Caki2 (cell line): ENCODE results near the gene NANS. TPM values are rescaled to one million over a fixed set of nuclear protein-coding genes. Genes with fewer than 3 reads are reported as not detected.
"Not testable (repeated sequence)": the region's sequence is repeated elsewhere in the genome, so short reads cannot be mapped to it uniquely, and the experiment has no call there.

ENCODE experiments used
- DNase-seq: peaks from one replicate; pipeline ENCODE4 v3.0.0-alpha.2; 2015; ENCODE audit warnings: low read depth
- in situ Hi-C: cut with HindIII; loops from 2 replicates; pipeline ENCODE4 v1.10.0; 2016; ENCODE audit warnings: low sequenced_read_pairs, low pct_unique_long_range_greater_than_20kb, mixed read lengths
- total RNA-seq: library from RNA; depleted of rRNA; stranded (reverse); fragments of >200 nt; shearing (Covaris generic); gene quantifications from 2 replicates; pipeline ENCODE4 v1.2.3, GENCODE V29; 2014; ENCODE audit warnings: low replicate concordance; rRNA removed

Gene NANS
- total RNA-seq, 1 experiment from 2014 or later: 60.8 TPM

DNA sequence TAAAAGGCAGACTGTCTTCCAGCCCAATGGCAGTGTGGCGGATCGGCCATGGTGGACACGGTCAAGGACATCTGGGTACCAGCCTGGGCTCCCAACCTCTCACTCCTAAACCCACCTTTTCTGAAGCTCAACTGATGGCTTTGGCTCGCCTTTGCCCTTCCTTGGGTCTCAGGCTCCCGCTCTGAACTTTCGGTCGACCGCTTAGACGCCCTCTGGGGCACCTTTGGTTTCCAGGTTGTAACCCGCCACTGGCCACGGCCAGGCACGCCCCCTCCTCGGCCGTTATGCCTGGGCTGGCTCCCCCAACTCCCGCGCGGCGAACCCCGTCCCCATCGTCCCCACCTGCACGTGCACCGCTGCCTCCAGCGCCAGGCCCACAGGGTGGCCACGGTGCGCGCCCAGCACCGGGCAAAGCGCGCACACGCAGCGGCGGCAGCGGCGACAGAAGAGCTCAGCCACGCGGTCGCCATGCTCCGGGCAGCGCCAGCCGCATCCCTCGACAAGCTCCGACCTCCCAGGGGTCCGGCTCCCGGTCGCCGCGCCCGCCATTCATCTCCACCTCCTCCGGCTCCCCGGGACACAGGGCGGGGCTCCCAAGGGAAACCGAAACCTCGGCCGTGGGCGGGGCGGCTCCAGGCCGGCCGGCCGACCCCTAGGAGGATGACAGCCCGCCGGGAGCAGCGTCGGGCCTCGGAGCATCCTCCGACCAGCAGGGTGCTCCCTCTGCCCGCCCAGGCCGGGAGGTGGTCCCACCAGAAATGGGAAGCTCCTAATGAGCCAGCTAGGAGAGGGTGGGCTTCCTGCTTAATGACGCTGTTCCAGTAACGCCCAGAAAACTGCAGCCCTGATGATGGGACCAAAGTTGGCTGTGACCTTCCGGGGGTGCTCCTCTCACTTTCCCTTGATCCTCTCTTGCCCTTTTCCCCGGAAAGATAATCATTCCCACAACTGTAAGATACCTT is 62.4 kb downstream of the NANS start, which contains the start of gene TRIM14:
TRIM14 (minus strand) TSS at position 583 of the 962 bp plus-strand sequence; CDS start at position 549, 34 bp downstream.
- in situ Hi-C loops: no loop called here
- peak; percentile 72 for DNase-seq

GRCh38 chr9:98120476-98120875 is 63.9 kb downstream of the NANS start:
- in situ Hi-C loops: no loop called here
- DNase-seq: no peak

DNA sequence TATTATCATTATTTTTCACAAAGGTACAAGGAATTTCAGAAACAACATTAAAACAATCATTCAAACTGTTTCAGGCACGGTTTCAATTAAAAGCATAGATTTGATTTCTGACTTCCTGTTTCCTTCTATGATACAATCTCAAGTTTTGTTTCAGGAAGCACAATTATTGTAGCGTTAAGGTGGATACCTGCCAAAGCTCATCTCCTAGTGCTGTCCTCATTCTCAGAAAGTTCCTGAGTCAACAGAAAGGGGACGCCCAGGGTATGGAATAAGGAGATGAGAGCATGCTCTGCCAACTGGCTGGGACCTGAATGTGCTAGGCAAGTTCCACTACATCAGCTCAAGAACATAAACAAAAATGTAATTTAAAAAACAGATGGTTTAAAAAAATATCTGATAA is 64.5 kb downstream of the NANS start:
- DNase-seq: peak; percentile 6
- in situ Hi-C loops: no loop called here

- in situ Hi-C loops, DNase-seq: not testable (repeated sequence)
Measured at GRCh38 chr9:98124091-98124490, 67.6 kb downstream of the NANS start.

GRCh38 chr9:98124637-98125426 is 68.3 kb downstream of the NANS start:
- in situ Hi-C loops: no loop called here
- no peak for DNase-seq

- no peak for DNase-seq
- in situ Hi-C loops: no loop called here
Measured at GRCh38 chr9:98127226-98127625, 70.7 kb downstream of the NANS start.

GRCh38 chr9:98128316-98128715 is 71.8 kb downstream of the NANS start:
- in situ Hi-C loops: no loop called here
- no peak for DNase-seq

DNA sequence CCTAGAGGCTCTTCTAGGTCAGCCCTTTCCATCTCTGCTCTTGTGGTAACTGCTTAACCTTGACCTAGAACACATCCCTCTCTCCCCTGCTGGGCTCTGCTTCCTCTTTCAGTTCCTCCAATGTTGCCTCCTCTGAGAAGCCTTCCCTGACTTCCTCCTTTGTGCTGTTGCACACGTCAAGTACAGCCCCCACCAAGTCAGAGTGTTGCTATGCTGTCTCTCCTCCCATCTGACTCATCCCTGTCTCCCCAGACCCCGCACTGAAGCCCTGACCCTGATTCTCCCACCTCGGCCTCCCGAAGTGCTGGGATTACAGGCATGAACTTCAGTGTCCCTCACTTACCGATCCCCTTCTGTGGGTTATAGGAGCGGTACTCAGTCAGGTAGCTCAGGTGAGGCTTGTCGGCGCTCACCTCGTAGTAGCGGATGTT is 72.9 kb downstream of the NANS start:
- DNase-seq: no peak
- in situ Hi-C loops: no loop called here

DNA sequence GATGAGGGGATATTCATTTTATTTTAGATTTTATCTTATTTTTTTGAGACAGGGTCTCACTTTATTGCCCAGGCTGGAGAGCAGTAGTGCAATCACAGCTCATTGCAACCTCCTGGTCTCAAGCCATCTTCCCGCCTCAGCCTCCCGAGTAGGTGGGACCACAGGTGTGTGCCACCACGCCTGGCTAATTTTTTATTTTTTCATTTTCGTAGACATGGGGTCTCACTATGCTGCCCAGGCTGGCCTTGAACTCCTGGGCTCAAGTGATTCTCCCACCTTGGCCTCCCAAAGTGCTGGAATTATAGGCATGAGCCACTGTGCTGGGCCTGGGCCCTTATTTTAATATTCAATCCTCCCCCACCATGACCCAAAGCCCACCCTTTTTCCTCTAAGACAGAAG is 73.5 kb downstream of the NANS start:
- DNase-seq, in situ Hi-C loops: not testable (repeated sequence)

- in situ Hi-C loops: no loop called here
- no peak for DNase-seq
Measured at GRCh38 chr9:98130576-98131228, 74.2 kb downstream of the NANS start.

DNA sequence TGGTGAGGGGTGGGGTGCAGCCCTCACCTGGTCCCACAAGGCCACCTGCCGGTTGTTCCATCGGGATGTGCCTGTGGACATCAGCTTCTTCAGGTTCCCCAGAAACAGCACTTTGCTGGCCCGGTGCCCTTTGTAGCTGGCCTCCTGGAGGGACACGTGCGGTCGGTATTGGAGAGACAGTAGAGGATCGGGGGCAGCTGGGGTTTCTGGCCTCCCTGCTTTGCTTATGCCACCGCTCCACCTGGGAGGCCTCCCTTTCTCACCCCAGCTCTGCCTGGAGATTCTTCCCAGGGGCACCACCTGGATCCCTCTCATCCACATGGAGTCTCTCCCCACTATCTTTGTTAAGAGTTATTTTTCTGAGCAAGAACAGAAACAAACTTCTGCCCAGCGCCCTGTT is 75.6 kb downstream of the NANS start:
- in situ Hi-C loops: no loop called here
- DNase-seq: no peak

Other genes with a start within 250 kb of the NANS start
- gene FOXE1, start 203.5 kb upstream of the NANS start, total RNA-seq: not detected in 2 replicates
- gene TRMO, start 134.2 kb upstream of the NANS start, total RNA-seq: 29.8 and 36.7 TPM in 2 replicates
- not detected in 2 replicates for gene HEMGN, start 118.6 kb upstream of the NANS start, total RNA-seq
- 1.4 and 7.2 TPM in 2 replicates for gene ANP32B, start 73.4 kb upstream of the NANS start, total RNA-seq
- 5.7 and 14.6 TPM in 2 replicates for gene TRIM14, start 62.5 kb downstream of the NANS start, total RNA-seq
- 2.0 and 2.3 TPM in 2 replicates for gene CORO2A, start 135.9 kb downstream of the NANS start, total RNA-seq
- gene TBC1D2, start 198.9 kb downstream of the NANS start, total RNA-seq: 7.5 and 12.2 TPM in 2 replicates